Measurements from ENCODE around the gene FXYD2.

- TF ChIP-seq GATA2 (IDR thresholded peaks at IDR 0.05; ENCODE audit: insufficient read depth, insufficient read length, low read depth, low read length), result no peak
- no peak for TF ChIP-seq MAX (IDR thresholded peaks at IDR 0.05; ENCODE audit: insufficient read depth, insufficient read length)
- TF ChIP-seq, protein P1, sequence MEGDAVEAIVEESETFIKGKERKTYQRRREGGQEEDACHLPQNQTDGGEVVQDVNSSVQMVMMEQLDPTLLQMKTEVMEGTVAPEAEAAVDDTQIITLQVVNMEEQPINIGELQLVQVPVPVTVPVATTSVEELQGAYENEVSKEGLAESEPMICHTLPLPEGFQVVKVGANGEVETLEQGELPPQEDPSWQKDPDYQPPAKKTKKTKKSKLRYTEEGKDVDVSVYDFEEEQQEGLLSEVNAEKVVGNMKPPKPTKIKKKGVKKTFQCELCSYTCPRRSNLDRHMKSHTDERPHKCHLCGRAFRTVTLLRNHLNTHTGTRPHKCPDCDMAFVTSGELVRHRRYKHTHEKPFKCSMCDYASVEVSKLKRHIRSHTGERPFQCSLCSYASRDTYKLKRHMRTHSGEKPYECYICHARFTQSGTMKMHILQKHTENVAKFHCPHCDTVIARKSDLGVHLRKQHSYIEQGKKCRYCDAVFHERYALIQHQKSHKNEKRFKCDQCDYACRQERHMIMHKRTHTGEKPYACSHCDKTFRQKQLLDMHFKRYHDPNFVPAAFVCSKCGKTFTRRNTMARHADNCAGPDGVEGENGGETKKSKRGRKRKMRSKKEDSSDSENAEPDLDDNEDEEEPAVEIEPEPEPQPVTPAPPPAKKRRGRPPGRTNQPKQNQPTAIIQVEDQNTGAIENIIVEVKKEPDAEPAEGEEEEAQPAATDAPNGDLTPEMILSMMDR (IDR thresholded peaks at IDR 0.05; ENCODE audit: extremely low read depth in 1 of 2, insufficient read depth in 1 of 2, low read depth in 1 of 2, low read length in 2 of 2), result no peak
- TF ChIP-seq POLR2AphosphoS5 (IDR thresholded peaks at IDR 0.05; ENCODE audit: insufficient read depth, low read depth, low read length), result no peak
- no peak for TF ChIP-seq EZH2 (IDR thresholded peaks at IDR 0.05; ENCODE audit: borderline replicate concordance, low read depth, low read length, severe bottlenecking)
- no peak for TF ChIP-seq POLR2A (IDR thresholded peaks at IDR 0.05; ENCODE audit: low read depth, low read length)
- TF ChIP-seq JUN (IDR thresholded peaks at IDR 0.05; ENCODE audit: borderline replicate concordance, insufficient read depth, insufficient read length, low read depth), result no peak
- no peak for TF ChIP-seq MYC (IDR thresholded peaks at IDR 0.05; ENCODE audit: low read depth, low read length)
- no peak for TF ChIP-seq FOS (IDR thresholded peaks at IDR 0.05; ENCODE audit: borderline replicate concordance, insufficient read depth, low read length)
Observed at GRCh38 chr11:117839380-117839881, 14.9 kb upstream of the FXYD2 start.

Measured in endothelial cell of umbilical vein (primary cell).